Neural progenitor cell (in vitro differentiated cells): Measurements from ENCODE around the gene HPSE2.

Experiments
- CTCF ChIP-seq: fragments of 200-600 bp; sonication (generic); IDR thresholded peaks from 2 replicates; pipeline ENCODE4 v1.5.1; 2017; ENCODE audit warnings: antibody characterized with exemption, mild to moderate bottlenecking
- EZH2 ChIP-seq: fragments of 200-600 bp; sonication (generic); IDR thresholded peaks from 2 replicates; pipeline ENCODE4 v1.6.1; 2017; ENCODE audit warnings: antibody characterized with exemption, mild to moderate bottlenecking, moderate library complexity

GRCh38 chr10:98881789-98882188, 353.9 kb downstream of the HPSE2 start:
- no peak for TF ChIP-seq CTCF
- TF ChIP-seq EZH2 = no peak
